HG03175 (cell line): Measurements from ENCODE around the gene ZNF557.
A peak's percentile ranks its signal among the peaks of the same experiment; 100 is the strongest.
"Not testable (repeated sequence)": the region's sequence is repeated elsewhere in the genome, so short reads cannot be mapped to it uniquely, and the experiment has no call there.

Experiments used
- ATAC-seq: cut with Tn5 transposase; IDR thresholded peaks from one replicate; pipeline ENCODE4 v1.9.1; 2021; ENCODE audit warnings: mild to moderate bottlenecking, moderate library complexity; ENCODE audit not compliant: unreplicated experiment

Gene ZNF557

DNA sequence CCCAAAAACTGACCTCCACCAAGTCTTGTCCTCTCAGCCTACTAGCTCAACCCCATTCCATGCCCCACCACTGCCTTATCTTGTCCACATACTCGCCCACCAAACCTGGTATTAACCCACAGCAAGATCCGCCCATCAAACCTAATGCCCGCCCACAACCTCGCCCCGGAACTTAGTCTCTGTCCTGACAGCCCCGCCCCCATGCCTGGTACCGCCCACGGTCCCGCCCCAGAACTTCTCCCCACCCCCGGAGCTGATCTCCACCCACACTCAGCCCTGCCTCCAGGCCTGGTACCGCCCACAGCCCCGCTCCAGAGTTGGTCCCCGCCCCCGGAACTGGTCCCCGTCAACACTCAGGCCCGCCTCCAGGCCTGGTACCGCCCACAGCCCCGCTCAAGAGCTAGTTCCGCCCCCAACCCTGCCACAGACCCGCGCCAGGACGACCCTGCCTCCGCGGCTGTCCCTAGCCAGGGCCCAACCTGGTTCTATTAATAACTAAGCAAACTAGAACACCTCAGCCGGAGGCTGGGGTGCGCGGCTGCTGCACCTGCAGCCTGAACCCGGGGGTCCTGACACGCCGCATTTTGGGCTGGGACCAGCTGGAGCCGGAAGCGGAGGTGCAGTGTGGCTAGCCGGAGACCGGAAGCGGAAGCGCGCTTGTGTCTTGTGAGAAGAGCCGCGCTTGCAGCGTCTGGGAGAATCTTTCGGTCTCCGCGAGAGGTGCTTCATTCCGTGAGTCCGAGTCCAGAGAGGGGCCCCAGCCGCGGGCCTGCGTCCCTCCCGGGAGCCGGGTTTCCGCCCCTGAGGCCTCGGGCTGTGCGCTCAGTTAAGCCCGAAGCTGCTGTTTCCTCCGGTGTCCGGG, at the start of gene ZNF557:
Gene ZNF557 (plus strand): TSS at position 662 of the 862 bp plus-strand sequence. CDS start 5,372 bp downstream, outside the sequence.
- ATAC-seq, result peak; percentile 95

DNA sequence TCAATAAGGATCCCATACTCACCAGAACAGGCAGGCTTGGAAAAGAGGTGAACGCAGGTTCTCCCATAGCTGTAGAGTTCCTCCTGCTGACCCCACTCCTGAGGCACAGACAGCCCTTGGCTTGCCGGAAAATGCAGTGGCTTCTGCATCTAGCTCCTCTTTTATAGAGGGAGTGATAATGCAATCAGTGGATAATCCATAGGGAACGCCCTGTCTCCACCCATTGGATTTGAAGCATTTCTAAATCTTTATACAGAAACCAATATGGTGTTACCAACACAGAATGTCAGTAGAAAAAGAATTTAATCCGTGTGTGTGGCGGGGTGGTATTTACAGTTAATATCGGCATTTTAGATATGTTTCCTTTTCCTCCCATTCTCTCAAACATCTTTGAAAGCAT, 48.2 kb upstream of the ZNF557 start, which contains the start of gene MBD3L2B:
Gene MBD3L2B (minus strand): TSS at position 101 of the 400 bp plus-strand sequence. CDS start 34 bp downstream, at position 67.
- ATAC-seq, result not testable (repeated sequence)

DNA sequence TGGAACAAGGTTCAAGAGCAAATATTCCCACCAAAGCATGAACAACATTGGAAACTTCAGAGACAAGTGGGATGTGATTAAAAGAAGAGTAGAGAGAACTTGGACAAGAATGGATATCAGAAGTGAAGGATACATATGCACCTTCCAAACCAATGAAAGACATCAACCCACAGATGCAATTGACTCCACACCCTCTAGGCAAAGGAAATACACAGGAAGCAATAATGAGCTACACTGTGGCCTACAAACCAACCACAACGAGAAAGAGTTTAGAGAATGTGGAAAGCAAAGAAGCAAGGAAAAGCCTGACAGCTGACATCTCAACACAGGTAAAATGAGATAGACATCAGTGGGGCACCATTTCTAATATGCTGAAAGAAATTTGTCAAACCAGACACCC, 40.7 kb upstream of the ZNF557 start:
- not testable (repeated sequence) for ATAC-seq

DNA sequence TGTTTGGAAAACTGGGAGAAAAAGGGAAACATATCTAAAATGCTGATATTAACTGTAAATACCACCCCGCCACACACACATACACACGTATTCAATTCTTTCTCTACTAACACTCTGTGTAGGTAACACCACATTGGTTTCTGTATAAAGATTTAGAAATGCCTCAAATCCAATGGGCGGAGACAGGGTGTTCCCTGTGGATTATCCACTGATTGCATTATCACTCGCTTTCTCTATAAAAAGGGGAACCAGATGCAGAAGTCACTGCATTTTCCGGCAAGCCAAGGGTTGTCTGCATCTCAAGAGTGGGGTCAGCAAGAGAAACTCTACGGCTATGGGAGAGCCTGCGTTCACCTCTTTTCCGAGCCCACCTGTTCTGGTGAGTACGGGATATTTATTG, 39.2 kb upstream of the ZNF557 start, which contains the start of gene MBD3L5:
Gene MBD3L5 (plus strand): TSS at position 301 of the 400 bp plus-strand sequence. CDS start 34 bp downstream, at position 335.
- not testable (repeated sequence) for ATAC-seq

DNA sequence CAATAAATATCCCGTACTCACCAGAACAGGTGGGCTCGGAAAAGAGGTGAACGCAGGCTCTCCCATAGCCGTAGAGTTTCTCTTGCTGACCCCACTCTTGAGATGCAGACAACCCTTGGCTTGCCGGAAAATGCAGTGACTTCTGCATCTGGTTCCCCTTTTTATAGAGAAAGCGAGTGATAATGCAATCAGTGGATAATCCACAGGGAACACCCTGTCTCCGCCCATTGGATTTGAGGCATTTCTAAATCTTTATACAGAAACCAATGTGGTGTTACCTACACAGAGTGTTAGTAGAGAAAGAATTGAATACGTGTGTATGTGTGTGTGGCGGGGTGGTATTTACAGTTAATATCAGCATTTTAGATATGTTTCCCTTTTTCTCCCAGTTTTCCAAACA, 29.4 kb upstream of the ZNF557 start, which contains the start of gene MBD3L4:
Gene MBD3L4 (minus strand): TSS at position 101 of the 400 bp plus-strand sequence. CDS start 35 bp downstream, at position 66.
- ATAC-seq, result not testable (repeated sequence)

DNA sequence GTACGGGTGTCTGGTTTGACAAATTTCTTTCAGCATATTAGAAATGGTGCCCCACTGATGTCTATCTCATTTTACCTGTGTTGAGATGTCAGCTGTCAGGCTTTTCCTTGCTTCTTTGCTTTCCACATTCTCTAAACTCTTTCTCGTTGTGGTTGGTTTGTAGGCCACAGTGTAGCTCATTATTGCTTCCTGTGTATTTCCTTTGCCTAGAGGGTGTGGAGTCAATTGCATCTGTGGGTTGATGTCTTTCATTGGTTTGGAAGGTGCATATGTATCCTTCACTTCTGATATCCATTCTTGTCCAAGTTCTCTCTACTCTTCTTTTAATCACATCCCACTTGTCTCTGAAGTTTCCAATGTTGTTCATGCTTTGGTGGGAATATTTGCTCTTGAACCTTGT, 27.9 kb upstream of the ZNF557 start:
- ATAC-seq, result not testable (repeated sequence)

DNA sequence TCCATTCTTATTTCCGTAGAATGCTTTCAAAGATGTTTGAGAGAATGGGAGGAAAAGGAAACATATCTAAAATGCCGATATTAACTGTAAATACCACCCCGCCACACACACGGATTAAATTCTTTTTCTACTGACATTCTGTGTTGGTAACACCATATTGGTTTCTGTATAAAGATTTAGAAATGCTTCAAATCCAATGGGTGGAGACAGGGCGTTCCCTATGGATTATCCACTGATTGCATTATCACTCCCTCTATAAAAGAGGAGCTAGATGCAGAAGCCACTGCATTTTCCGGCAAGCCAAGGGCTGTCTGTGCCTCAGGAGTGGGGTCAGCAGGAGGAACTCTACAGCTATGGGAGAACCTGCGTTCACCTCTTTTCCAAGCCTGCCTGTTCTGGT, 20.5 kb upstream of the ZNF557 start, which contains the start of gene MBD3L2:
Gene MBD3L2 (plus strand): TSS at position 301 of the 400 bp plus-strand sequence. CDS start 53 bp downstream, at position 354.
- not testable (repeated sequence) for ATAC-seq

DNA sequence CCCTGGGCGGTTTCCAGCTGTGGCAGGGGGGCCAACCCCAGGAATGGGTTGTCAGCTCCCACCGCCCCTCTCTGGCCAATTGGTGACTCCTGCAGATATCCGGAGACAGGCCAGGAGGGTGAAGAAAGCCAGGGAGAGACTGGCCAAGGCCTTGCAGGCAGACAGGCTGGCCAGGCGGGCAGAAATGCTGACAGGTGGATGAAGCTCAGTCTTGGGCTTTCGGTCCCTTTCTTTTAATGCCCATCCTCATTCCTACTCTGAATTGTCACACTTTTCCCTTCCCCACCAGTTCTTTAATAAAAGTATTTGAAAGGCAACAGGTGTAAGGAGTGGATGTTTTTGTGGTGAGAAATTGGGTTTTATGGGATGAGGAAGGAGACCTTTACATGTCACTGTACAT, 18.1 kb upstream of the ZNF557 start:
- not testable (repeated sequence) for ATAC-seq

DNA sequence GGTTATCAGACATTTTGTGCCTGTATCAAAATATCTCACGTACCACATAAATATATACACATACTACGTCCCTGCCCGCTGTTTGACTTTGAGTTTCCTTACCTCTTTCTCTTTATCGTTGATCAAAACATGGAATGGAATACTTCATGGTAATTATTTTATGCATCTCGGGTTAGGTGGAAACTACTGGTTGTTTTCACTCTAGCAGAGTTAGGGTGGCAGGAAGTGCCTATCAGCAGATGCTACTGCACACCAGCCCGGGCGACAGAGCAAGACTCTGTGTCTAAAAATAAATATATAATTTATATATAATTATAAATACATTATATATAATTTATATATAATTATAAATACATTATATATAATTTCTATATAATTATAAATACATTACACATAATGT, 16.6 kb upstream of the ZNF557 start:
- ATAC-seq, result not testable (repeated sequence)

DNA sequence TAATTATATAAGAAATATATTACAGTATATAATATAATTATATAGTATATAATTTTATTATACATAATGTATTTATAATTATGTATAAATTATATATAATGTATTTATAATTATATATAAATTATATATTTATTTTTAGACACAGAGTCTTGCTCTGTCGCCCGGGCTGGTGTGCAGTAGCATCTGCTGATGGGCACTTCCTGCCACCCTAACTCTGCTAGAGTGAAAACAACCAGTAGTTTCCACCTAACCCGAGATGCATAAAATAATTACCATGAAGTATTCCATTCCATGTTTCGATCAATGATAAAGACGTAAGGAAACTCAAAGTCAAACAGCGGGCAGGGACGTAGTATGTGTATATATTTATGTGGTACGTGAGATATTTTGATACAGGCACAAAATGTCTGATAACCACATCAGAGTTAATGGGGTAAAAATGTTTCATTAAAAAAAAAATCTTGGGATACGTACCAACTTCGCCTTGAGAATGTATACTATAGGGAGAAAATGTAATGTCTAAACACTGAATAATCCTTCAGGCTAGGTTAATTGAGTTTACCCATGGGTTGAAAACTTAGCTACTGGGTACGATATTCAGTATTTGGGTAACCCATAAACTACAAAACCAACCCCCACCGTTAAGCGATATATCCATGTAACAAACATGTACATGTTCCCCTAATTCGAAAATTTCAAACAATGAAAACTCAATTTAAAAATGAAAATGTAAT, 14.7 kb upstream of the ZNF557 start:
- ATAC-seq, result not testable (repeated sequence)

DNA sequence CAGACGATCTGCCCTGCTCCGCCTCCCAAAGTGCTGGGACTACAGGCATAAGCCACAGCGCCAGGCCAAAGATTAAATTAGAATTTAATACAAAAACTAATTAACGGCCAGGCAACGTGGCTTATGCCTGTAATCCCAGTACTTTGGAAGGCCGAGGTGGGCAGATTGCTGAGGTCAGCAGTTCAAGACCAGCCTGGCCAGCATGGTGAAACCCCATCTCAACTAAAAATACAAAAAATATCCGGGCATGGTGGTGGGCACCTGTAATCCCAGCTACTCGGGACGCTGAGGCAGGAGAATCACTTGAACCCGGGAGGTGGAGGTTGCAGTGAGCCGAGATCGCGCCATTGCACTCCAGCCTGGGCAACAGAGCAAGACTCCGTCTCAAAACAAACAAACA, 13.8 kb upstream of the ZNF557 start:
- ATAC-seq, result not testable (repeated sequence)

DNA sequence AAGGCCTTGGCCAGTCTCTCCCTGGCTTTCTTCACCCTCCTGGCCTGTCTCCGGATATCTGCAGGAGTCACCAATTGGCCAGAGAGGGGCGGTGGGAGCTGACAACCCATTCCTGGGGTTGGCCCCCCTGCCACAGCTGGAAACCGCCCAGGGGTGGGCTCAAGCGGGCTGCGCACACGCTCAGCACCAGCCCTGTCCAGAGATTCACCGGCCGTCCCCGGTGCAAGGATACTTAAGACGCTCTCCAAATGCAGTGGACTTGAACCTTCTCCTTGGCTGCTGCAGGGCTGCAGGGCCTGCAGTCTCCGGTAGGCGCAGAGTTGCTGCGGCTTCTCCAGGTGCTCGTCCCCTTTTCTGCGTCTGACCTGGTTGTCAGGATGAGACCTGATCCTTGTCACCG, 13.1 kb upstream of the ZNF557 start:
- ATAC-seq, result not testable (repeated sequence)

DNA sequence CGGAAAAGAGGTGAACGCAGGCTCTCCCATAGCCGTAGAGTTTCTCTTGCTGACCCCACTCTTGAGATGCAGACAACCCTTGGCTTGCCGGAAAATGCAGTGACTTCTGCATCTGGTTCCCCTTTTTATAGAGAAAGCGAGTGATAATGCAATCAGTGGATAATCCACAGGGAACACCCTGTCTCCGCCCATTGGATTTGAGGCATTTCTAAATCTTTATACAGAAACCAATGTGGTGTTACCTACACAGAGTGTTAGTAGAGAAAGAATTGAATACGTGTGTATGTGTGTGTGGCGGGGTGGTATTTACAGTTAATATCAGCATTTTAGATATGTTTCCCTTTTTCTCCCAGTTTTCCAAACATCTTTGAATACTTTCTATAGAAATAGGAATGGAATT, 10.9 kb upstream of the ZNF557 start, which contains the start of gene MBD3L3:
Gene MBD3L3 (minus strand): TSS at position 101 of the 400 bp plus-strand sequence. CDS start 71 bp downstream, at position 30.
- ATAC-seq, result not testable (repeated sequence)

DNA sequence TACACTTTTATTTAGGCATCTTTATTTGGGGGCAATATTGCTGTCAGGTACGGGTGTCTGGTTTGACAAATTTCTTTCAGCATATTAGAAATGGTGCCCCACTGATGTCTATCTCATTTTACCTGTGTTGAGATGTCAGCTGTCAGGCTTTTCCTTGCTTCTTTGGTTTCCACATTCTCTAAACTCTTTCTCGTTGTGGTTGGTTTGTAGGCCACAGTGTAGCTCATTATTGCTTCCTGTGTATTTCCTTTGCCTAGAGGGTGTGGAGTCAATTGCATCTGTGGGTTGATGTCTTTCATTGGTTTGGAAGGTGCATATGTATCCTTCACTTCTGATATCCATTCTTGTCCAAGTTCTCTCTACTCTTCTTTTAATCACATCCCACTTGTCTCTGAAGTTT, 9.5 kb upstream of the ZNF557 start:
- not testable (repeated sequence) for ATAC-seq

DNA sequence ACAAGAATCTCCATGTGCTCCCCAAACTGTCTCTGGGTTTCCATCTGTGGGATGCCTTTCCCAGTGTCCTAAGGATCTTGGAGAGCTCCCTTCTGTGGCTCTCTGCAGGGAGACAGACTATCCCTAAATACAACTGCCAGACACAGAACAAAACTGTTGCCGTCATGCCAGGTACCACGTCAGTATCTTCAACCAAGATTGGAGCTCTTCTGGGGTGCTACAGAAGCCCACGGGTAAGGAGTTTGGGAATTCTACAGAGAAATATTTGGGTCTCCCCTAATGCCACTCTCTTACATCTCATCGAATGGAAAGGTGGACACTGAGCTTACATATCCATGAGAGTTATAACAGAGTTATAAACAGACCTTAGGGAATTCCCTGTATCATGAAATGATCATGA, 6.2 kb upstream of the ZNF557 start:
- no peak for ATAC-seq

DNA sequence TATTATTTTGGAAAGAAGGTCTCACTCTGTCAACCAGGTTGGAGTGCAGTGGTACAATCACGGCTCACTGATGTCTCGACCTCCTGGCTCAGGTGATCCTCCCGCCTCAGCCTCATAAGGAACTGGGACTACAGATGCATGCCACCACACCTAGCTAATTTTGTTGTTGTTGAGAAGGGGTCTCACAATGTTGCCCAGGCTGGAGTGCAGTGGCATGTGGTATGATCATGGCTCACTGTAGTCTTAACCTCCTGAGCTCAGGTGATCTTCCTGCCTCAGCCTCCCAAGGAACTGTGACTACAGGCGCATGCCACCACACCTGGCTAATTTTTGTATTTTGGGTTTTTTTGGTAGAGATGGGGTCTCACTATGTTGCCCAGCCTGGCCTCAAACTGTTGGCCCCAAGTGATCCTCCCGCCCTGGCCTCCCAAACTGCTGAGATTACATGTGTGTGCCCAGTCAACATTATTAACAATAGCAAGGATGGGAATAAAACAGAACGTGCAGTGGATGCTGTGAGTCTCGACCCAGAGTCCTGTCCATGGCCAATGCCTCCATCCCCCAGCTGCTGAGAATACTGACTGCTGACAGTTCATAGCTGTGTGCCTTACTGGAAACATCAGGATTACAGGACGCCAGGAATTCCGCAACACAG, 5.6 kb upstream of the ZNF557 start:
- ATAC-seq, result no peak

DNA sequence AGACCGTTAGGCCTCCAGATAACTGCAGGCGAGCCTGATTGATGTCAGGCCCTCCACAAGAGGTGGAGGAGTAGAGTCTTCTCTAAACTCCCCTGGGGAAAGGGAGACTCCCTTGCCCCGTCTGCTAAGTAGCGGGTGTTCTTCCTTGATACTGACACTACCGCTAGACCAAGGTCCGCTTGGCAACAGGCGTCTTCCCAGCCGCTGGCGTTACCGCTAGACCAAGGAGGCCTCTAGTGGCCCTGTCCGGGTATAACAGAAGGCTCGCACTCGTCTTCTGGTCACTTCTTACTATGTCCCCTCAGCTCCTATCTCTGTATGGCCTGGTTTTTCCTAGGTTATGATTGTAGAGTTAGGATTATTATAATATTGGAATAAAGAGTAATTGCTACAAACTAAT, 2.4 kb upstream of the ZNF557 start:
- ATAC-seq, result not testable (repeated sequence)

DNA sequence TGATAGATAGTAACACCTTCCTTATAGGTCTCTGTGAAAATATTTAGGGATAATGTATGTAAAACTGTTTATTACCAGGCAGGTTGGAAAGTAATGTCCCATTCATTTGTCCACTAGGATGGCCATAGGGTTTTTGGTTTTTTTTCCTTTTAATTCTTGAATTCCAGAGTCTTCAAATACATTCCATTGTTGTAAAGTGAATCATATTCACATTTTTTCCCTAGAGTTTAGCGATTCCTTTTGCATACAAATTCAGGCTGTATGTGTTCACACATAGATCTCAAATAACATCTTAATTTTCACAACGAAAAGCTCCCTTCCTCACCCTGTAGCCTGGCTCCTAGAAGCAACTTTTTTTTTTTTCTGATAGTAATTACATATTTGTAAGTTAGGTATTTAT, 1.8 kb upstream of the ZNF557 start:
- ATAC-seq, result no peak

DNA sequence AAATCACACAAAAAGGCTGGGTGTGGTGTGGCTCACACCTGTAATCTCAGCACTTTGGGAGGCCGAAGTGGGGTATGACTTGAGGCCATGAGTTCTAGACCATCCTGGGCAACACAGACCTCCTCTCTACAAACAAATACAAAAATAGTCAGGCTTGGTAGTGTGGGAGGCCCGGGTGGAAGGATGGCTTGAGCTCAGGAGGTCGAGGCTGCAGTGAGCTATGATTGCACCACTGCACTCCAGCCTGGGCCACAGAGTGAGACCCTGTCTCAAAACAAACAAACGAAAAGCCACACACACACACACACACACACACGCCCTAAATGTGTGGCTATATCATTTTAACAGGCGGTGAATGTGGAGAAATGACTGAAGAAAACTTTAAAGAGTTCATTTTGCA, 904 bp upstream of the ZNF557 start:
- ATAC-seq, result no peak

DNA sequence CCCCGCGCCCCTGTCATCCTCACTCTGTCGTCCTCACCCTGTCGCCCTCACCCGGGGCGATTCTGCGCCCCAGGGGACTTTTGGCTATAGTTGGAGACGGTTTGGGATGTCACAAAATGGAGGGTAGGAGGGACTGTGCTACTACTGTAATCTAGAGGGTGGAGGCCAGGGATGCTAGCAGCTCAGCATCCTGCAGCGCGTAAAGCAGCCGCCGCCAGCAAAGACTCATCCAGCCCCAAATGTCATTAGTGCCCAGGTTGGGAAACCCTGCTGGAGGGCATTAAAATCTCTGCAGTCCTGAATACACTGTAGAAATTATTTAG, 362 bp downstream of the ZNF557 start:
- ATAC-seq, result peak; percentile 26

DNA sequence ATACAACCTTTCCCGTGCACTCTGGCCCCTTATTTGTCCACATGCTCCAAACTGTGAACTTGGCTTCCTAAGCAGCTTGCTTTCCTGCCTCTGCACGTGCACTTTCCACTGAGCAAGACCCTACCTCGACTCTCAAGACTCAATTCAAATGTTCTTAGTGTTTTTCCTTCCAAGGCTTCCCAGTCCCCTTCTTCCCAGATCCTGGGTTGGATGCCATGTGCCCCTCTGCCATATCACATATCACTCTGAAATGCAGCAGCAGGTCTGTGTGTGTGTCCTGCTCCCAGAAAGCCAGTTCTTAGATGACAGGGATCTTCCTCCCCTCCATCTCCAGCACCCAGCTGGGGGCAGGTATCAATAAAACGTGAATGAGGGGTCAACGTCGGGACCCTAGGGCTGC, 3.0 kb downstream of the ZNF557 start:
- ATAC-seq, result no peak
